ENCODE data around the gene RAB17. TPM values are rescaled to one million over a fixed set of nuclear protein-coding genes. Genes with fewer than 3 reads are reported as not detected.

RAB17 gene
- total RNA-seq (2014; rRNA removed; shearing (Covaris generic)) = 0.21 and 0.28 TPM in 2 replicates

GRCh38 chr2:237590272-237591140 is at the start of gene RAB17:
TSS of gene RAB17 (minus strand) at chr2:237590734. CDS start at chr2:237586154, 4,580 bp downstream.
- Histone ChIP-seq H3K4me1 (replicated peaks) (0 out of 2 replicates have a peak, but pooled peaks cover 3% of the 10 kb centered on the region), H3K27ac (no peak within 1 kb of the TSS), H3K4me3 (no peak within 1 kb of the TSS), H3K36me3 (no peaks in the 10 kb centered on the region), H3K9me3 (replicated peaks) (no peaks in the 10 kb centered on the region), H3K27me3 (replicated peaks) (no peaks in the 10 kb centered on the region)
- no peak for DNase-seq (ENCODE audit: low read depth in 1 of 2, low spot score in 2 of 2)

GRCh38 chr2:237639836-237640220 is 49.3 kb upstream of the RAB17 start:
- peaks cover 47% of the 10 kb centered on the region for H3K36me3 ChIP-seq
- H3K27ac ChIP-seq = no peak overlapping the region
- H3K9me3 ChIP-seq (replicated peaks) = no peaks in the 10 kb centered on the region
- no peaks in the 10 kb centered on the region for H3K4me1 ChIP-seq (replicated peaks)
- no peak for DNase-seq (ENCODE audit: low read depth in 1 of 2, low spot score in 2 of 2)
- H3K4me3 ChIP-seq = no peak overlapping the region
- no peaks in the 10 kb centered on the region for H3K27me3 ChIP-seq (replicated peaks)

- Histone ChIP-seq H3K36me3 (peaks cover 47% of the 10 kb centered on the region), H3K27me3 (replicated peaks) (no peaks in the 10 kb centered on the region), H3K9me3 (replicated peaks) (no peaks in the 10 kb centered on the region), H3K4me1 (replicated peaks) (no peaks in the 10 kb centered on the region), H3K4me3 (no peak overlapping the region), H3K27ac (no peak overlapping the region)
- no peak for DNase-seq (ENCODE audit: low read depth in 1 of 2, low spot score in 2 of 2)
These were observed 48.7 kb upstream of the RAB17 start for GRCh38 chr2:237639052-237639835.

- DNase-seq (ENCODE audit: low read depth in 1 of 2, low spot score in 2 of 2) = no peak
- Histone ChIP-seq H3K27ac (no peak overlapping the region), H3K4me1 (replicated peaks) (no peaks in the 10 kb centered on the region), H3K4me3 (no peak overlapping the region), H3K27me3 (replicated peaks) (no peaks in the 10 kb centered on the region), H3K36me3 (peaks cover 51% of the 10 kb centered on the region), H3K9me3 (replicated peaks) (no peaks in the 10 kb centered on the region)
These were observed 47.6 kb upstream of the RAB17 start for GRCh38 chr2:237638176-237638575.

GRCh38 chr2:237637429-237638135 is 47.0 kb upstream of the RAB17 start:
- DNase-seq (ENCODE audit: low read depth in 1 of 2, low spot score in 2 of 2) = no peak
- Histone ChIP-seq H3K36me3 (peaks cover 51% of the 10 kb centered on the region), H3K4me1 (replicated peaks) (no peaks in the 10 kb centered on the region), H3K27me3 (replicated peaks) (no peaks in the 10 kb centered on the region), H3K27ac (no peak overlapping the region), H3K9me3 (replicated peaks) (no peaks in the 10 kb centered on the region), H3K4me3 (no peak overlapping the region)

- no peak for DNase-seq (ENCODE audit: low read depth in 1 of 2, low spot score in 2 of 2)
- H3K9me3 ChIP-seq (replicated peaks) = no peaks in the 10 kb centered on the region
- no peaks in the 10 kb centered on the region for H3K27me3 ChIP-seq (replicated peaks)
- H3K4me3 ChIP-seq = no peak overlapping the region
- H3K36me3 ChIP-seq = peaks cover 56% of the 10 kb centered on the region
- no peak overlapping the region for H3K27ac ChIP-seq
- H3K4me1 ChIP-seq (replicated peaks) = peaks cover 2% of the 10 kb centered on the region
These were observed 46.0 kb upstream of the RAB17 start for GRCh38 chr2:237636578-237636977.

- H3K4me3 ChIP-seq = no peak overlapping the region
- peaks cover 68% of the 10 kb centered on the region for H3K36me3 ChIP-seq
- no peaks in the 10 kb centered on the region for H3K9me3 ChIP-seq (replicated peaks)
- H3K4me1 ChIP-seq (replicated peaks) = peaks cover 37% of the 10 kb centered on the region
- DNase-seq (ENCODE audit: low read depth in 1 of 2, low spot score in 2 of 2) = peak in 1 of 2 experiments; percentile 39
- no peak overlapping the region for H3K27ac ChIP-seq
- no peaks in the 10 kb centered on the region for H3K27me3 ChIP-seq (replicated peaks)
These were observed 42.6 kb upstream of the RAB17 start for GRCh38 chr2:237633061-237633561.

- DNase-seq (ENCODE audit: low read depth in 1 of 2, low spot score in 2 of 2) = no peak
- no peak overlapping the region for H3K4me3 ChIP-seq
- peaks cover 75% of the 10 kb centered on the region for H3K36me3 ChIP-seq
- H3K4me1 ChIP-seq (replicated peaks) = peaks cover 41% of the 10 kb centered on the region
- no peaks in the 10 kb centered on the region for H3K27me3 ChIP-seq (replicated peaks)
- no peaks in the 10 kb centered on the region for H3K9me3 ChIP-seq (replicated peaks)
- H3K27ac ChIP-seq = no peak overlapping the region
These were observed 41.5 kb upstream of the RAB17 start for GRCh38 chr2:237631801-237632585.

GRCh38 chr2:237631007-237631785 is 40.7 kb upstream of the RAB17 start:
- Histone ChIP-seq H3K4me3 (no peak overlapping the region), H3K27me3 (replicated peaks) (no peaks in the 10 kb centered on the region), H3K4me1 (replicated peaks) (peaks cover 45% of the 10 kb centered on the region), H3K36me3 (peaks cover 75% of the 10 kb centered on the region), H3K9me3 (replicated peaks) (no peaks in the 10 kb centered on the region), H3K27ac (peak overlapping the region; percentile 25)
- peak in 1 of 2 experiments; percentile 43 for DNase-seq (ENCODE audit: low read depth in 1 of 2, low spot score in 2 of 2)

- no peak overlapping the region for H3K4me3 ChIP-seq
- H3K36me3 ChIP-seq = peaks cover 74% of the 10 kb centered on the region
- peaks cover 45% of the 10 kb centered on the region for H3K4me1 ChIP-seq (replicated peaks)
- peak overlapping the region; percentile 25 for H3K27ac ChIP-seq
- peak; percentile 73 to 82 for DNase-seq (ENCODE audit: low read depth in 1 of 2, low spot score in 2 of 2)
- no peaks in the 10 kb centered on the region for H3K27me3 ChIP-seq (replicated peaks)
- no peaks in the 10 kb centered on the region for H3K9me3 ChIP-seq (replicated peaks)
These were observed 39.9 kb upstream of the RAB17 start for GRCh38 chr2:237630216-237631000.

- Histone ChIP-seq H3K27me3 (replicated peaks) (no peaks in the 10 kb centered on the region), H3K4me3 (no peak overlapping the region), H3K27ac (peak overlapping the region; percentile 43), H3K9me3 (replicated peaks) (no peaks in the 10 kb centered on the region), H3K4me1 (replicated peaks) (peaks cover 45% of the 10 kb centered on the region), H3K36me3 (peaks cover 68% of the 10 kb centered on the region)
- DNase-seq (ENCODE audit: low read depth in 1 of 2, low spot score in 2 of 2) = peak in 1 of 2 experiments; percentile 62
These were observed 39.2 kb upstream of the RAB17 start for GRCh38 chr2:237629739-237630138.

GRCh38 chr2:237629188-237629534 is 38.6 kb upstream of the RAB17 start:
- Histone ChIP-seq H3K36me3 (peaks cover 62% of the 10 kb centered on the region), H3K4me1 (replicated peaks) (peaks cover 45% of the 10 kb centered on the region), H3K27me3 (replicated peaks) (no peaks in the 10 kb centered on the region), H3K9me3 (replicated peaks) (no peaks in the 10 kb centered on the region), H3K4me3 (peak overlapping the region; percentile 97; the same call in 1 of the 2 replicates), H3K27ac (no peak overlapping the region)
- DNase-seq (ENCODE audit: low read depth in 1 of 2, low spot score in 2 of 2) = no peak

Measured in SJSA1 (cell line).